ENCODE data around the gene DNER.
"Not testable (repeated sequence)": the region's sequence is repeated elsewhere in the genome, so short reads cannot be mapped to it uniquely, and the experiment has no call there.

DNER gene

DNA sequence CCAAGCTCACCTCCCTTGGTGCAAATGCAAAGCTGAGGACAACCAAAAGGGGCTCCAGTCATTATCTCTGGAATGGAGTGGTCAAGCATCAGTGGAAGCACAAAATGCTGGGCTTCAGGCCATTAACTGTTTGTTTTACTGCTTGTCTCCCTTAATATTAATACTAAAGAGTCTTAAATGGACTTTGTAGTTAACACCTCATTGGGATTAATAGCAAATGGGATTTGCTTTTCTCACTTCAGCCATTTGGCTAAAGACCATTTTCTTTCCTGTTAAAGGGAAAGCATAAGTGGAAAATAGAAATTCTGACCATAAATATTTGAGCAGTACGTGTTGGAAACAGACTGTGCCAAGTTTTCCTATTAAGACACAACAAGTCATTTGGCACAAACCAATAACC lies 154.4 kb downstream of the DNER start:
- DNase-seq: no peak

DNA sequence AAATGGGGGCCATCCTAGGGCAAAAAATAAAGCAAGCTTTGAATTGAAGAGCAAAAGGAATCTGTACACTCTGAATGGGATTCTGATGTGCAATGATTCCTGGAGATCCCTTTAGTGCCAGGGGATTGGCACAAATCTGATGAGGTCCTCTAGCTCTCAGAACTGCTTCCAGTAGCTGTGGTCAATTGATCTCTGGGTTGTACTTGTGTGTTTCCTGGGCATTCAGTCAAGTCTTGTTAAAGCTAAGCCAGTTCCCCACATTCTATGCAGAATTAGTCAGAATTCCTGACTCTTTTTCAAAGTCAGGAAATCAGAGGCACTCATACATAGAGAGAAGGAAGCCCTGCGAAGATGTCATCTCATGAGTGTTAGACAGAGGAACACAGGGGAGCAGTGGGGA lies 161.3 kb downstream of the DNER start:
- no peak for DNase-seq

DNA sequence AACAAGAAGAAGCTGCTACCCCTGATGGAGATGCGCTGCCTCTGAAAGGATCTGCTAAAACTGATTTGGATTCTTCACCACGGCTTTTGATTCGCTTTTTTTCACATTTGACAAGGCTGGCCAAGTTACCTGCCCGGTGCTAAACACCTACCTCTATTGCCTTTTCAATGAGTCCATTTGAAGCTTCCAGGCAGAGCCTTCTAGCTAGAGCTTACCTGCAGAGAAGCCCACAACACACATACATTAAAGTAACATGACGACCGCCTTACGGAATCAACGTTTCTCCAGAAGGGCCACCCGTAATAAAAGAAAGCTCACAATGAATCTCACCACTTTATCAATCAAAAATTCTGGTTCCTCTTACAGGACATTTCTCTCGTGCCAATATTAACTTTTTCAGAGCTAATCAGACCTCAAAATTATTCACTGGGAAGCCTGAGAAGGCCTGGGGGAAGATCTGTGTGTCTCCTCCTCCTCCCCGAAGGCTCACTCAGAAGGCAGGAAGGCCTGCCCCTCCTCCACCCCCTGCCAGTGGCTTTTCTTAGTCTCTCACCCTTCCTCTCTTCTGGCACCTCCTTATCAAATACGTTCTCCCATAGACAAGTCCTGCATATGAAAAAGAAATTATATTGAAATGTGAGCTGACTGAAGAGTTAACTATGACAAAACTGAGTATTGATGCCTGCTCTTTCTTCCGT lies 171.0 kb downstream of the DNER start:
- DNase-seq: no peak

DNA sequence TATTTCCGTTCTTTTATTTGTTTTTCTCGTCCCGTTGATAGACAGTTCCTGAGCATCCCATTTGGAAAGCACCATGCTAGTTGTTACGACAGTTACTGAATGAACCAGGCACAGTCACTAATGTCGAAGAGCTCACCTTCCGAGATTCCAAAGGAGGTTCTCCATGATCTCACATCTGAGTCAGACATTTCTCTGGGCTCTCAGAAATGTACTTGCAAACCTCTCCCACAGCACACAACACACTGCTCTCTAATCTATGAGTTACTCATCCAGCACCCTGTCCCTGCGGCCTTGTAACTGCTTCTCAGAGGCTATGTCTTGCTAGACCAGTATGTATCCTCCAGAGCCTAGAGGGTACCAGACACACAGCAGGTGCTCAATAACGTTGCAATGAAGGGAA lies 174.7 kb downstream of the DNER start:
- DNase-seq: no peak

DNA sequence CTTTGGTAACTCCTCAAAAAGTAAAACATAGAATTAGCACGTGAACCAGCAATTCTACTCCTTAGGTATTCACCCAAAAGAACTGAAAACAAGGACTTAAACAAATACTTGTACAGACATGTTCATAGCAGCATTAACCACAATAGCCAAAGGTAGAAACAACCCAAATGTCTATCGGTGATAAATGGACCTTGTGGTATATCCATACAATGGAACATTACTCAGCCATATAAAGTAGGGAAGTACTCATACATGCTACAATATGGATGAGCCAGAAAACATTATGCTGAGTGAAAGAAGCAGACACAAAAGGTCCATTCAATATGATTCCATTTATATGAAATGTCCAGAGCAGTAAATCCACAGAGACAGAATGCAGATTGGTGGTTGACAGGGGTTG lies 182.8 kb downstream of the DNER start:
- no peak for DNase-seq

DNA sequence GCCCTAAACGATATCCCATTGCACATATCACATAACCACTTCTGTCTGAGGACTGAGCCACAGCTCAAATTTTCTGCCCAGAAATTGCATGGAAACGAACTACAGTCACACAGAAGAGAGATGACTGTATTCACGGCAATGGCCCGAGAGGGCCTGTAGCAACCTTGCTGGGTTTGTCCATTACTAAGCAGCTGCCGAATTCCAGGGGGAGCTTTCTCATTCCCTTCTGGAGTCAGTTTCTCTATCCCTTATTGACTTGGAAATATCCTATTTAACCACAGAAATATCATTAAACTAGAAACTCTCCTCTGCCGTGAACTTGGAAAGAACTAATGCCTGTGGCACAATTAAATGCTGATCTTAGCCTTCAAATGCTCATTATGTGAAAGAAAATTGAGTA lies 183.9 kb downstream of the DNER start:
- DNase-seq: no peak

DNA sequence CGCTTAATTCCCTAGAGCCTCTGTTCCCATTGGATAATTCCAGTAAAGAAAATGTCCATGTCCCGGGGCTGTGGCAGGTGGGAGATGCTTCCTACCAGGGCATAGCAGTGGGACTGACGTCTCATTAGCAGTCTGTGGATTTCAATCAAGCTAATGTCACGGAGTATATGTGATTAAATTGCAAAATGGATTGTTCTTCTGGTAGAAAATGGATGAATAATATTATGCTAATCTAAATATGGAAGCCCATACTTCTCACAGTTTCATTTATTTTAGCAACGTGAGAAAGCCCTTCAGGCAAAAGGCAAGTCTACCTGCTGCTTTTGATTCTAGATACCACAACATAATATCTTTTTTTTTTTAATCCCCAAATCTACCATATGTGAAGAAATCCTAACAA lies 185.5 kb downstream of the DNER start:
- no peak for DNase-seq

DNA sequence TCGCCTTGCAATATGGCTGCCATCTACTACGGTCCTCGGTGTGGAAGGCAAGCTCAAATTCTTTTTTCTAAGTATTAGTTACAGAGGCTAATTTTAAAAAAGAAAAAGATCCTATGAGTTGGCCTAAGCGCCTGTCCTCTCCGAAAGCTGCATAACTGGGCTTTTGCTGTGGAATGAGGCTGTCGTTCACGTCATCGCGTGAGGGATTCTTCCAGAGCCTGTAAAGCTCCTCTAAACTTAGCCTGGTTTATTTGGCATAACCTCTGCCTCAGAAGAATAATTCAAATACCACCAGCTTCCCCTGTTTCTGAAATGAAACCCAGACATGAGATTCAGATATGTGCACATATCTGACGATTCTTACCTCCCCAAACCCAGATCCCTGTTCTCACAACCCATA lies 187.4 kb downstream of the DNER start:
- no peak for DNase-seq

DNA sequence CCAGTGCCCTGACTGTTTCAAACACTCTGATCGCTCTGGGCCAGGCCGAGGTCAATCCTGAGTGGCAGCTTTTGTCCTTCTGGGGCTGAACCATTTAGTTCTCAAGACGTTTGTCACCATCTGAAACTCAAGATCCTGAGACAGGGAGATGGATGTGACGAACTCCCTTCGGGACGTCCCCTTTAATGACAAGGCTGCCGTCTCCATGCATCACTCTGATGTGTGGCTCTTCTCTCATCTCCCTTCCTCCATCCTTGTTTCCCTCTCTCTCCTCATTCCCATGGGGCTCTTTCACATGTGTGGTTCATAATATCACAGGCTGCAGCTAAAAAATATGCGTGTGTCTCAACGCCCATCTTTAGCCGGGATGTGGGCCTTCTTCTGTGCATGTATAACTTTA lies 189.6 kb downstream of the DNER start:
- DNase-seq: no peak

DNA sequence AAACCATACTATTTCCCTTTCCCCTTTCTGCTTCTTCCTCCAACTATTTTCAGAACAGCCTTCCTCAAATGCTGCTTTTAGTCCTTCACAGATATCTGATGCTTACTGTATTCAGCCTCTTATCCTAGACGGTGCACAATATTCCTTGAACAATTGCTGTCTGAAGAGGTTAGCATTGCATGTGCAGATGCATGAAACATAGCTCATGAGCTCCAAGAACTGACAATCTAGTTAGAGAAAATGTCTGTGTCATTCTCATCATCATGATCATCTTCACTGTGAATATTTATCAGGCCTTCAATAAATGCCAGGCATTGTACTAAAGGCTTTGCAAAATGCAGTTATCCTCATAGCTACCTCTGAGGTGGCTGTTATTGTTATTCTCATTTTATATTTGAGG lies 190.7 kb downstream of the DNER start:
- no peak for DNase-seq

DNA sequence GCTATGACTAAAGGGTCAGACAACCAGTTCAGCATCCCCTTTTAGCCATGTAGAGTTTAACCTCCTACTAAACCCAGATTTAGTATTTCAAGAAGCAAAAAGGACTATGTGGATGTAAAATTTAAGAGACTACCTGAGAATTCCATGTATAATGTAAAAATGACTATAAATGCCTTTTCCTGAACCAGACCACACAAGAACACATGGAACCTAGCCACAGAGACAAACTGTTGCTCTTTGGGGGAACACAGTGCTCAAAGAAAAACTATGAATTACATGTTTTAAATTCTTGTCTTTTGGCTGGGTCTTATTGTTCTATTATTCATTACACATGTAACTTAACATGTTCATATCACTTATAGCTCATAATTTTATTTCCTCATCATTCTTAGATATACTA lies 192.8 kb downstream of the DNER start:
- no peak for DNase-seq

DNA sequence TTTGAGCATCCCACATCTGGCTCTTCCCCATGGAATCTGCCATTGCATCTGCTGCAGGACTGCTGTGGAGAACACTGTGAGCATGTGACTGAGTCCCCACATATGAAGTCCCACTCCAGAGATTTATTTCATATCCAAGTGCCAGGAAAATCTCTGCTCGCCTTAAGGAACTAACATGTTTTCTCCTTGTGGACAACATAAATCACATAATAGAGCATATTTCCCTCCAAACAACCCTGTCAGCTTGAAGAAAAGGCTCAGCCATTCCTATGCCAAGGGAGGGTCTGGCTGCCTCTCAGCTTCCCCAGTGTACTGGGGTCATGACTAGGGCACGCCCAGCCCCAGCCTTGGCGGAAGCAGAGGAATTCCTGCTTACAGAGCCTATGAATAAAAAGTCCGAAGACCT lies 193.7 kb downstream of the DNER start:
- DNase-seq: no peak

DNA sequence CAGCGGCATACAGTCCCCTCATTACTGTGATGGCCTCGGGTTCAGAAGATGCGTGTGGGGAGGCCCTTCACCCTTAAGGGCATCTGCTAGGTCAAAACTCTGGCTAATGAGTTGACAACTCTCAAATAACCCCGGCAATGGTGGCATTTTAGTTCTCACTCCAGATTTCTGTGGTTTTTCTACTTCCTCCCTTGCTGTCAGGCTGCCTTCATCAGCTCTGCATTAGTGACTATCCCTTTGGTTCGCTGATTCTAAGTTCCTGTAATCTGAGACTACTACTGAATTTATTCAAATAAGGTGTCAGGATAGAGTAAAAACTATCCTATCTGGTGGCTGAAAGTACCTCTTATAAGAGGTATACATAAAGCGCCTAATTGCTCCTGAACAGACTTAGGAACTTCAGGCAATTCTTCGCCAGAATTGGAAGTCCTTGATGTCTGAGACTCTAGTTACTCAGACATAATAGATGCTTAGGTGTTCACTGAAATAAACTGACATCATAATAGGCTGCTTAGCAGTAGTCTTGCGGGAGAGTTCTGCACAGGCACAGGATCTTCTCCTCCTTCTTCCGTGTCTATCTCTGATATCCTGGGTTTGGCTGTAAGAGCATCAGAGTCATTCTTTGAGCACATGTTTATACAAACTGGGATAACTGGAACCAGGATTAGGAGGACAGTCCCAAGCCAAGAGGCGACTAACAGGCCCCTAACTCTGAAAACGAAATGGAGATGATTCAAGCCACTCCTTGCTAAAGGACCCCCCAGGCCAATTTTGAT lies 194.5 kb downstream of the DNER start:
- no peak for DNase-seq

DNA sequence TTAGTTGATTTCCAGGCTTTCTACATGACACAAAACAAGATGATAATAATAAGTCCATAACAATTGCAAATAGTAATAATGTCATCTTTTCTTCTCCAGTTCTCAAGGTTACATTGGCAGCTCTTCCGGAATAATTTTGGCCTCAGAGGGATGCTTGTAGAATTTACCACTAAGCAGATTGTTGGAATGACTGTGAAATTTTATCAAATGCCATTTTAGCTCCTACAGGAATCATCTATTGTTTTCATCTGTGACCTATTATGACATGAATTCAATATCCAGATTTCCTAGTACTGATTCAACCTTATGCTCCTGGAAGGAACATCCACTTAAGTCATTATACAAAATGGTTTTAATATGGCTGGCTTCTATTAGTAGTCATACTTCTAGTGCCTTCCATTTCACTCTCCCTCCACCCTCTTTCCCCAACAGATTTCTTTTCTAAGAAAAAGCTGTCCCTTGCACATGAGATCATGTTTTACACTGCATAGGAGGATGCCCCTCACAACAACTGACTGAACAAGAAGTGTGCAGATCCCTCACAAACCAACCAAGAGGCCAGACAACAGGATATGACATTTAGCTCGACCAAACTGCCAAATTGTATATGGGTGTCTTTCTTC lies 200.0 kb downstream of the DNER start:
- no peak for DNase-seq

DNA sequence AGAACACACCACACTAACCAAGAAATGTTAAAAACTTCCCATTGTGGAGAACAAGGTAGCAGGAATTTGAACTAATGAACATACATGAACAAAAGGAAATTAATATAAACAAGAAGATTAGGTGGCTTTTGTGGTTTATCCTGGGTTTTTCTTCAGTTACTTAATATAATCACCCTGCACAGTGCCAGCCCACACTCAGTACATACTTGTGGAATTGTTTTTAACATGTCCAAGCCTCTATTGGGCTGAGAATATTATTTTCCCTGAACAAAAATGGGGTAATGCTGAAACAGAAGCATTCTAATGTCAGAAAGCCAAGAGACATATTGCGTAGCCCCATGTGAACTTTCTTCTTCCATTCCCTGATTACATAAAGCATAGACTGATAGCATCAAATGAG lies 202.8 kb downstream of the DNER start:
- DNase-seq: no peak

DNA sequence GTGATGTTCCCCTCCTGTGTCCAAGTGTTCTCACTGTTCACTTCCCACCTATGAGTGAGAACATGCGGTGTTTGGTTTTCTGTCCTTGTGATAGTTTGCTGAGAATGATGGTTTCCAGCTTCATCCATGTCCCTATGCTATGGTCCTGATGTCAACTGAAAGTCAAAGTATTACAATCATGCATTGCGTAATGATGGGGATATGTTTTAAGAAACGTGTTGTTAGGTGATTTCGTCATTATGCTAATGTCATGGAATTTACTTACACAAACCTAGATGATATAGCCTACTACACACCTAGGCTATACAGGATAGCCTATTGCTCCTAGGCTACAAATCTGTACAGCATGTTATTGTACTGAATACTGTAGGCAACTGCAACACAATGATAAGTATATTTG lies 207.7 kb downstream of the DNER start:
- DNase-seq: not testable (repeated sequence)

DNA sequence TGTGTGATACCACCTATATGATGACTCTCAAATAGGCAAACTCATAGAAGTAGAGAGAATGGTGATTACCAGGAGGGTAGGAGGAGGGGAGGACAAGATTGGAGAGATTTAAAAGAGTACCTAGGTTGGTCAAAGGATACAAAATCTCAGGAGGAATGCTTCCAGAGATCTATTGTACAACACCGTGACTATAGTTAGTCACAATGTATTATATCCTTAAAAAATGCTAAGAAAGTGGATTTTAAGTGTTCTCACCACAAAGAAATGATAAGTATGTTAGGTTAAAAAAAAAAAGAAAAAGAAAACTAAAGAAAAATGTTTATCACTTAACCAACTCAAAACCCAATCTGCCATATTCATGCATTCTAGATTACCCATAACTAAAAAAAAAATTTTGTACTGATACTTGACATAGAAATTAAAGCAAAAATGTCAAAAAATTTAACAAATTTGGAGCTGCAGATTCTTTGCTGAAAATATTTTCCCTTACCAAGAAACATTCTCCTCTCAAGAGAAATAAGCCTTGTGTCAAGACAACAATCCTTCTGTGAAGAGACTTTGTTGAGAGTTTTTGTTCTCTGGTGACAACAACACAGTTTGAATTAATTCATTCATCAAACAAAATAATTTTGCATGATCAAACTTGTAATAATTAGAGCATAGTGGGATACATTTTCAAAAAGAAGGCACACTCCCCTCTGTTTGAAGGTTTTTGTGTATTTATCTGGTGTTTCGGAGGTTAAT lies 213.1 kb downstream of the DNER start:
- no peak for DNase-seq

DNA sequence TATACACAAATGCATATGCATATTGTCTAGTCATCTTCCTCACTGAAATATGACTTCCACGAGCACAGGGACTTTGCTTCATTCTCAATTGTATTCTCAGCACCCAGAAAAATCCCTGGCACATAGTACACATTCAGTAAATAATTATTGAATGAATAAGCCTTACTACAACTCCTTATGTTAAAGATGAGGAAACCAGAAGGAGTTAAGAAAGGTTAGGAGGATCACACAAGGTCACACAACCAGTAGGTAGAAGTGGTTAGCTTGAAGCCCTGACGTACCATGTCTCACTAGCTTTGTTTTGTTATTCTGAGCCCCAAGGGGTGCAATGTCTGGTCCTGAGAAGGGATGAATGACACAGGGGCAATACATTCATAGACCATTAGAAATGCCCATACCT lies 222.3 kb downstream of the DNER start:
- DNase-seq: no peak

DNA sequence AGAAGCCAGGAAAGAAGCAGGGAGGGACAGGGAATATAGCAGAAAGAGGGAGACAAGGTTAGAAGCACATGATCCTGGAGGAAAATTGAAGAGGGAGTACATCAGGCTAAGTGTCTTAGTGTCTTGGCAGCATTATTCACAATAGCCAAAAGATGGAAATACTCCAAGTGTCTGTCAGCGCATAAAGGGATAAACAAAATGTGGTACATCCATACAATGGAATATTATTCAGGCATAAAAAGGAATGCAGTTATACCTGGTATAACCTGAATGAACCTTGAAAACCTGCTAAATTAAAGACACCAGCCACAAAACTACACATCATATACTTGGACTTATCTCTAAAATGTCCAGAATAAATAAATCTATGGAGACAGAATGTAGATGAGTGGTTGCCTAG lies 224.2 kb downstream of the DNER start:
- DNase-seq: no peak

DNA sequence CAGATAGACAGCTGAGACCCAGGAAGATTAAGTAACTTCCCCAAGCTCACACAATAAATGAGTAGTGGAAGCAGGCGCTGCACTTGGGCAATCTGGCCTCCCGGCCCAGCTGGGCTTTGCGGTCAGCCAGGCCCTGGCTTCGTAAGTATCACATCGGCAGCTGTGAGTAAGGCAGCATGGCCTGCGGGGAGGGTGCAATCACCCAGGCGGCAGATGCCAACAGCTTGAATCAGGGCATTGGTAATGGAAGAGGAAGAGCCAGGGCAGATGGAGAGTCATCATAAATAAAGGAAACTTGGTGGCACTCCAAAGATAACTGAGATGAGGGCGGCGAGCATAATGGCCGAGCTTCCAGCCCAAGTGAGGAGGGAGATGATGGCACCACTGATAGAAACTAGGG lies 225.3 kb downstream of the DNER start:
- no peak for DNase-seq

DNA sequence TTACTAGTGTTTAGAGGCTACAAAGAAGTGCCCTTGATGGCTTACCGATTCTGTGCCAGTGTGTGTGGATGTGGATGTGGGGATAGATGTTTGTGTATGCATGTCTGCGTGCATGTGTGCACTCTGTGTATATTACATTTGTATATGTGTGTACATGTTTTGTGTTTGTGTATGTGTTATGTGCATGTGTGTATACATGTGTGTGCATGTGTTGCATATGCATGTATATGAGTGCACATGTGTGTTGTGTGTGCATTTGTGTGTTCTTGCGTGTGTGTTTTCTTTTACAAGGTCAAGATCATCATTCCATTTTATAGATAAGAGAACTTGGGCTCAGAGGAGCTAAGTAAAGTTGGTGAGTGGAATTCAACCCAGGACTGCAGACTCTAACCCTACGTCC lies 226.1 kb downstream of the DNER start:
- DNase-seq: no peak

DNA sequence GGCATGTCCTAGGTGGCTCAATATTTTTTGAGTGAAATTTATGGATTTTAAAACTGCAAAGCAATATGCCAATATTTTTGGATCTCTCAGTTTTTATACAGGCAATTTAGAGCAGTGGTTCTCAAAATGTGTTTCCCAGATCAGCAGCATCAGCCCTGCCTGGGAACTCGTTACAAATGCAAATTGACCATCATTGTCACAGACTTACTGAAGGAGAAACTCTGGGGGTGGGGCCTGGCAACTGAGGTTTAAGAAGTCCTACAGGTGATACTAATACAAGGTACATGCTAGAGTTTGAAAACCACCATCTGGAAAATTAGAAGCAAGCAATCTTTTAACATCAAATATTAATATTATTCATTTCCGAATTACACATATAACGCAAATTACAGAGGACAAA lies 227.7 kb downstream of the DNER start:
- DNase-seq: no peak

DNA sequence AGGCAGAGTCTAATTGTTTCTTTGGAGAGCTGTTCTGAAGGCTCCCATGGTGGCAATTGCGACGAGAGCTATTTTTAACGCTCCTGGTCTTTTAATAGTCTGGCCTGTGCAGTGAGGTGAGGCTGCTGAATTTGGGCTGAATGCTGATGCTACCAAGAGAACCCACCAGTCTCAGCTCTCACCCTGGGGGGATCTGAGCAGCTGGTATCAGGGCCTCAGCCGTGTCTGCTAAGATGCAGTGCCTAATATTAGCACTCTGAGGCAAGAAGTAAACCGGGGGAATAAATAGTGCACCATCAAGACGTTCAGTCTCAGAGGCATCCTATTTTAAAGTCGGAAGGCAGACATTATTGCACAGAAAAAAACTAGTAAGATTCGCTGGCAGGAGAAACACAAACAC lies 228.5 kb downstream of the DNER start:
- DNase-seq: no peak

DNA sequence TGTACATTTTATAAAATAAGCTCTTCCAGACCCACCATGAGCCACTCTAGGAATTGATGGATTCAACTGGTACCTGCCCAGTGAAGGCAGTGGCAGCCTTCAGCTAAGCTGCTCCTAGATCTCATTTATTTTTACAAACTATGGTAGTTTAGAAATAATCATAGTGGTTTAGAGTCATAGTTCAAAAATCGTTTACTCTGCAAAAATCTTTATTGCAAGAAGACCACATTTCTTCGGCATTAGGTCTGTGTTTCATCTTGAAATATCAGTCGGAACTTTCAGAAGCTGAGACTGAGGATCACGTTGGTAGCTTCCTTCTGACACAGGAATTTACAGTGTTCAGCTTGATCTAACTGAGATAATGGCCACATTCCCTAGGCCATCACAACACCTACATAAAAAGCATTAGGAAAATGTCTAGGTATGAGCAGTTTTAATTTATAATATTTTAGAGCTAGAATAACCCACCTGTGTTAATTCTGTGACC lies 237.0 kb downstream of the DNER start:
- DNase-seq: no peak
